HFFc6 (cell line): ENCODE data around the gene XYLT2. TPM values are rescaled to one million over a fixed set of nuclear protein-coding genes. Genes with fewer than 3 reads are reported as not detected.

Experiments
- DNase-seq: peaks from one replicate; pipeline ENCODE4 v3.0.0-alpha.2; 2018
- H3K27ac Mint-ChIP-seq: 2 replicates; pipeline ENCODE4 v1.8.0; 2020; ENCODE audit warnings: mild to moderate bottlenecking, mixed read lengths
- H3K27me3 Mint-ChIP-seq: 2 replicates; pipeline ENCODE4 v1.8.0; 2021; ENCODE audit warnings: mild to moderate bottlenecking, moderate library complexity, mixed read lengths; ENCODE audit not compliant: insufficient read depth
- H3K36me3 Mint-ChIP-seq: 2 replicates; pipeline ENCODE4 v1.8.0; 2021; ENCODE audit warnings: low read depth, mixed read lengths
- H3K4me1 Mint-ChIP-seq: 2 replicates; pipeline ENCODE4 v1.8.0; 2020; ENCODE audit warnings: low read depth, mixed read lengths
- H3K4me3 Mint-ChIP-seq: 2 replicates; pipeline ENCODE4 v1.8.0; 2020; ENCODE audit warnings: mild to moderate bottlenecking, moderate library complexity, mixed read lengths
- H3K9me3 Mint-ChIP-seq: 2 replicates; pipeline ENCODE4 v1.8.0; 2020; ENCODE audit warnings: mild to moderate bottlenecking, mixed read lengths
- total RNA-seq, 6 experiments: library from RNA; stranded (reverse); fragmentation: NEBNext Ultra II Directional; extraction: Animal tissue kit (Norgen Biotek cat#: 25700); gene quantifications; 2 replicates in 1 of 6; 3 replicates in 5 of 6; pipeline ENCODE4 v1.2.3, GENCODE V29; 2021
- TF ChIP-seq, protein P1 (sequence below): fragments of 200-600 bp; sonication (generic); IDR thresholded peaks from 2 replicates; pipeline ENCODE4 v1.5.0; 2021; ENCODE audit warnings: antibody characterized with exemption, mild to moderate bottlenecking

Gene XYLT2
- total RNA-seq, 6 experiments from 2014 or later: 38.9 to 47.1 (median 43.2) TPM

DNA sequence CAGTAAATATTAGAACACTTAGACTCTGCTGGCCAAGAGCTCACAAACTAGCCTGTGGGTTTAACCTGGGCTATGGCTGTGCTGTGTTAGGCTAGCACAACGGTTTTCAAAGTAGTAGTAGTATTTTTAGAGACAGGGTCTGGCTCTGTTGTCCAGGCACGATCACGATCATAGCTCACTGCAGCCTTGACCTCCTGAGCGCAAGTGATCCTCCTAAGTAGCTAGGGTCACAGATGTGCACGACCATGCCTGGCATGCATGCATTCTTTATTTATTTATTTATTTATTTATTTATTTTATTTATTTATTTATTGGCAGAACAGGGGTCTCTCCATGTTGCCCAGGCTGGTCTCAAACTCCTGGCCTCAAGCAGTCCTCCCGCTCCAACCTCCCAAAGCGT is 16.7 kb downstream of the XYLT2 start:
- Mint-ChIP-seq H3K9me3 (no peaks in the 10 kb centered on the region), H3K36me3 (peaks cover 2% of the 10 kb centered on the region), H3K27ac (peak overlapping the region; percentile 74; the same call in 1 of the 2 replicates), H3K4me3 (no peak overlapping the region), H3K27me3 (no peaks in the 10 kb centered on the region; the same call in none of the 2 replicates), H3K4me1 (peaks cover 41% of the 10 kb centered on the region)
- no peak for DNase-seq
- TF ChIP-seq, protein P1, sequence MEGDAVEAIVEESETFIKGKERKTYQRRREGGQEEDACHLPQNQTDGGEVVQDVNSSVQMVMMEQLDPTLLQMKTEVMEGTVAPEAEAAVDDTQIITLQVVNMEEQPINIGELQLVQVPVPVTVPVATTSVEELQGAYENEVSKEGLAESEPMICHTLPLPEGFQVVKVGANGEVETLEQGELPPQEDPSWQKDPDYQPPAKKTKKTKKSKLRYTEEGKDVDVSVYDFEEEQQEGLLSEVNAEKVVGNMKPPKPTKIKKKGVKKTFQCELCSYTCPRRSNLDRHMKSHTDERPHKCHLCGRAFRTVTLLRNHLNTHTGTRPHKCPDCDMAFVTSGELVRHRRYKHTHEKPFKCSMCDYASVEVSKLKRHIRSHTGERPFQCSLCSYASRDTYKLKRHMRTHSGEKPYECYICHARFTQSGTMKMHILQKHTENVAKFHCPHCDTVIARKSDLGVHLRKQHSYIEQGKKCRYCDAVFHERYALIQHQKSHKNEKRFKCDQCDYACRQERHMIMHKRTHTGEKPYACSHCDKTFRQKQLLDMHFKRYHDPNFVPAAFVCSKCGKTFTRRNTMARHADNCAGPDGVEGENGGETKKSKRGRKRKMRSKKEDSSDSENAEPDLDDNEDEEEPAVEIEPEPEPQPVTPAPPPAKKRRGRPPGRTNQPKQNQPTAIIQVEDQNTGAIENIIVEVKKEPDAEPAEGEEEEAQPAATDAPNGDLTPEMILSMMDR: no peak

DNA sequence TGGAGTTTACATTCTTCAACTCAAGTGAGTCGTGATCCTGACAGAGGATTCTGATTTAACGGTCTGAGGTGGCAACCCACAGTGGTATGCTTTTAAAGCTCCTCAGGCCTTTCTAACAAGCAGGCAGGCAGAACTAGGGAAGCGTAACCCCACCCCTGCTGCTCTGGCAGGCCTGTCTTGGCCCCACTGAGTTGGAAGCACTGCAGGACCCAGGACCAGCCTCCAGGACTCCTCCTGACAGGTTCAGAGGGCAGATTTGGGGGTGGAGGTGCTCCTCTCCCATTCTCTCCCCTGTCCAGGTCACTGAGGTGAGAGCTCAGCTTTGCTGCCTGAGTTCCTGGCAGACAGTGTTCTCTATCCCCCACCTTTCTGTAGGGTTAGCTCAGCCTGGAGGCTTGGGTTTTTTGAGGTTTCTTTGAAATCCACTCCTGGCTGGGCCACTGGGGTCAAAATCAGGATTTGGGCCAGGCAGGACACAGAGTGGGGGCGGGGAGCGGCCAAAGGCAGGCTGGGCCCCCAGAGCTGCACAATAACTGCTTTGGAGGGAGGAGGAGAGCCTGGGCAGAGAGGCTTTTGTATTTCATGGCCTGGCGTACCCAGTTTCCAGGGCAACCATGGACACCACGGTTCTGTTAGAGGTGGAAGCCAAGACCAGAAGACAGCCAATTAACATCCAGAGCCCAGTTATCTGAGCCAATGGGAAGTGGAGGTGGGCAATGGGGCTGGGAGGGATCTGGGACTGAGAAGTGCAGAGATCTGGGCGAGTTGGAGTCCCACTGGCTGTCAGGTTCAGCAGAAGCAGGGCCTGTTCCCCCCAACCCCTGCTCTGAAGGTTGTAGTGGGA is 17.5 kb downstream of the XYLT2 start:
- Mint-ChIP-seq H3K4me3 (no peak overlapping the region; the same call in 1 of the 2 replicates), H3K36me3 (peaks cover 9% of the 10 kb centered on the region), H3K4me1 (peaks cover 41% of the 10 kb centered on the region), H3K27ac (peak overlapping the region; percentile 57), H3K9me3 (no peaks in the 10 kb centered on the region), H3K27me3 (no peaks in the 10 kb centered on the region; the same call in 1 of the 2 replicates)
- TF ChIP-seq, protein P1: no peak
- peak; percentile 48 for DNase-seq

DNA sequence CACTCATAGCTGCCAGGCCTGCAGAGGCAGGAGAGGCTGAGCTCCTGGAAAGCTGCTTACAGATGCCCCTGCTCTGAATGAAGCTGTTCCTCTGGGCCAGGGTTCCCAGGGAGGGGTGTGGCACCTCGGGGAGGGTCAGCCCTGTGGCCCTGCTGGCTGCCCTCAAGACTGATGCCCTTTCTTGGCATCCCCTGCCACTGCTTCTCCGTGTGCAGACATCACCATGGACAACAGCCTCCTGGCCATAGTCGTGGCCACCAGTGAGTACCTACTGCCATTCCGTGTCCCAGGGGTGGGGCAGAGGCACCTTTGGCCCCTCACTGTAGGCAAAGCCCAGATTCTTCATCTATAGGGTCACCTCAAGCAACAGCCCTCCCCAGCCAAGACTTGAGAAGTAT is 18.1 kb downstream of the XYLT2 start:
- Mint-ChIP-seq H3K27ac (peak overlapping the region; percentile 81), H3K36me3 (peaks cover 11% of the 10 kb centered on the region), H3K9me3 (no peaks in the 10 kb centered on the region), H3K4me1 (peaks cover 41% of the 10 kb centered on the region), H3K4me3 (no peak overlapping the region), H3K27me3 (no peaks in the 10 kb centered on the region; the same call in 1 of the 2 replicates)
- DNase-seq: no peak
- TF ChIP-seq, protein P1: no peak

DNA sequence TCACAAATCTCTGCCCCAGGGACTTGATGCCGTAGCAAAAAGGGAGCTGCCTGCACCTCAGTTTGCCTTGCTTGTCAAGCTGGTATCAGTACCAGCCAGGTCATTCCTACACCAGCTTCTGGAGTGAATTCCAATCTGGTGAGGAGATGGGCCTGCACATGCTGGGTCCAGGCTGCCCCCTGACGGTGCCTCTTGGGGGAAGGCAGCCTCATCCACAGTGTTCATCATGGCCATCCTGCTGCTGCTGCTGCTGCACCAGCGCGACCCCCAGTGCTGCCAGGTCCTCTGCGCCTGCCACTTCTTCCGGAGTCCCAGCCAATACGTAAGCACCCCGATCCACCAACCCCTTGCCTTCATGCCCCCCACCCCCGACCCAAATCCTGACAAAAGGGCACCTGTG is 18.8 kb downstream of the XYLT2 start:
- H3K9me3 Mint-ChIP-seq: no peaks in the 10 kb centered on the region
- H3K36me3 Mint-ChIP-seq: peaks cover 12% of the 10 kb centered on the region
- peak overlapping the region; percentile 81 for H3K27ac Mint-ChIP-seq
- TF ChIP-seq, protein P1: peak; percentile 59
- DNase-seq: peak; percentile 70
- peaks cover 41% of the 10 kb centered on the region for H3K4me1 Mint-ChIP-seq
- no peaks in the 10 kb centered on the region; the same call in 1 of the 2 replicates for H3K27me3 Mint-ChIP-seq
- peak overlapping the region; percentile 28; the same call in 1 of the 2 replicates for H3K4me3 Mint-ChIP-seq

GRCh38 chr17:50365165-50365564 is 19.2 kb downstream of the XYLT2 start:
- H3K36me3 Mint-ChIP-seq: peaks cover 16% of the 10 kb centered on the region
- TF ChIP-seq, protein P1: no peak
- H3K9me3 Mint-ChIP-seq: no peaks in the 10 kb centered on the region
- no peak for DNase-seq
- peaks cover 41% of the 10 kb centered on the region for H3K4me1 Mint-ChIP-seq
- H3K4me3 Mint-ChIP-seq: no peak overlapping the region
- H3K27ac Mint-ChIP-seq: peak overlapping the region; percentile 81
- no peaks in the 10 kb centered on the region; the same call in 1 of the 2 replicates for H3K27me3 Mint-ChIP-seq
